Upper lobe of left lung (tissue), 6 donors: ENCODE measurements around the gene GSTO2. TPM values are rescaled to one million over a fixed set of nuclear protein-coding genes. Genes with fewer than 3 reads are reported as not detected.

Experiments used
- ATAC-seq, 2 donors: fragments of 200-7000 bp; cut with Tn5 transposase; one replicate each; pipeline ENCODE4 v1.9.1; 2022; ENCODE audit warnings: mild to moderate bottlenecking in 2 of 2, moderate library complexity in 2 of 2; ENCODE audit not compliant: low FRiP score in 2 of 2
- DNase-seq, 2 donors: peaks; one replicate each; pipeline ENCODE4 v3.0.0-alpha.2; 2019 to 2020
- H3K27ac ChIP-seq, 4 donors: fragments of 200-600 bp; sonication (generic); one replicate each; pipeline ENCODE4 v1.5.1; 2016 to 2019
- H3K27me3 ChIP-seq, 4 donors: fragments of 200-600 bp; sonication (generic); one replicate each; pipeline ENCODE4 v1.5.1; 2017 to 2019
- H3K36me3 ChIP-seq, 4 donors: fragments of 200-600 bp; sonication (generic); one replicate each; pipeline ENCODE4 v1.5.1; 2016 to 2019
- H3K4me1 ChIP-seq, 4 donors: fragments of 200-600 bp; sonication (generic); one replicate each; pipeline ENCODE4 v1.5.1; 2018 to 2019
- H3K4me3 ChIP-seq, 4 donors: fragments of 200-600 bp; sonication (generic); one replicate each; pipeline ENCODE4 v1.5.1; 2017 to 2019; ENCODE audit warnings: mild to moderate bottlenecking in 2 of 4, moderate library complexity in 1 of 4
- H3K9me3 ChIP-seq, 4 donors: fragments of 200-600 bp; sonication (generic); one replicate each; pipeline ENCODE4 v1.5.1; 2018 to 2019
- EP300 ChIP-seq, 4 donors: sonication (generic); formaldehyde crosslinking; IDR thresholded peaks; one replicate each; pipeline ENCODE4 v1.5.1; 2017; ENCODE audit warnings: antibody characterized with exemption in 4 of 4, control low read depth in 2 of 4
- POLR2A ChIP-seq, 4 donors: fragments of 450-650 bp; IDR thresholded peaks; one replicate each; pipeline ENCODE4 v1.5.1; 2016 to 2017; ENCODE audit warnings: antibody characterized with exemption in 4 of 4, mild to moderate bottlenecking in 2 of 4
- POLR2AphosphoS5 ChIP-seq, 2 donors: sonication (generic); formaldehyde crosslinking; IDR thresholded peaks; one replicate each; pipeline ENCODE4 v1.5.1; 2017; ENCODE audit warnings: antibody characterized with exemption in 2 of 2
- WGBS, 2 donors: methylation state at CpG; one replicate each; pipeline ENCODE4 v1.1.5; 2017 to 2018; 5-methylcytosine and 5-hydroxymethylcytosine counted together
- total RNA-seq, 6 donors: library from RNA; depleted of rRNA in 4 of 6; stranded (reverse); fragments of >200 nt in 4 of 6; gene quantifications; one replicate each; pipeline versions ENCODE4 v1.1.0 to v1.2.1, GENCODE V29; 2016 to 2021
- TF ChIP-seq, protein P1 (sequence below), 6 experiments: fragments of 450-650 bp in 4 of 6; fragments of 200-600 bp in 2 of 6; sonication (generic) in 2 of 6; IDR thresholded peaks; one replicate each; pipeline ENCODE4 v1.5.1; 2016 to 2019; ENCODE audit warnings: antibody characterized with exemption in 6 of 6
- donor health status: DM: no; HTN: no; CAD: no; lungs with moderate emphysema.
- donor health status: DM: no; HTN: yes; CAD: no; lungs with severe emphysema.

The GSTO2 gene
- total RNA-seq, 6 donors from 2014 or later = 2.8 to 11.2 (median 7.8) TPM

DNA sequence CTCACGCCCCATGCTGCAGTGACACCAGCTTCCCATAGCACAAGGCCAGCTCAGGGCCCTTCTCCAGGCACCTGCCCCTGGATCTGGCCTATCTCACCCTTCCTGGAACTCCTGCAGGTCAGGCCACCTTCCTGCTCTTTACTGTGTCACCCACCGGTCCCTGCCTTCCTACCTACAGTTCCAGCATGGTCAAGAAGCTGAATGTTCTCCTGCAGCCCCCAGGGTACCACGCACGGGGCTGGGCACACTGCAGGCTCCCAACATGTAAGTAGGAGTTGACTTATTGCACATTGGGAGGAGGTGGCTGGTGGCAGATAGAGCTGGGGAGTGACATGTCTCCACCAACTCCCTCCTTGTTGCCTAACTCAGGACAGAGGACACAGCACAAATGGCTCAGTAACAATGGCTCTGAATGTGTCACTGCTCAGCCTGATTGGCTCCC, 54.8 kb downstream of the GSTO2 start:
- Histone ChIP-seq H3K4me1 (peaks cover 100% of the 10 kb centered on the region in 4 donors), H3K27ac (peak overlapping the region; percentile 88 to 100 (median 94)), H3K36me3 (peaks cover 0 to 9% (median 0%) of the 10 kb centered on the region in 4 donors), H3K9me3 (no peaks in the 10 kb centered on the region), H3K4me3 (no peak overlapping the region), H3K27me3 (no peaks in the 10 kb centered on the region)
- ATAC-seq (no peak), DNase-seq (no peak)
- TF ChIP-seq, protein P1, sequence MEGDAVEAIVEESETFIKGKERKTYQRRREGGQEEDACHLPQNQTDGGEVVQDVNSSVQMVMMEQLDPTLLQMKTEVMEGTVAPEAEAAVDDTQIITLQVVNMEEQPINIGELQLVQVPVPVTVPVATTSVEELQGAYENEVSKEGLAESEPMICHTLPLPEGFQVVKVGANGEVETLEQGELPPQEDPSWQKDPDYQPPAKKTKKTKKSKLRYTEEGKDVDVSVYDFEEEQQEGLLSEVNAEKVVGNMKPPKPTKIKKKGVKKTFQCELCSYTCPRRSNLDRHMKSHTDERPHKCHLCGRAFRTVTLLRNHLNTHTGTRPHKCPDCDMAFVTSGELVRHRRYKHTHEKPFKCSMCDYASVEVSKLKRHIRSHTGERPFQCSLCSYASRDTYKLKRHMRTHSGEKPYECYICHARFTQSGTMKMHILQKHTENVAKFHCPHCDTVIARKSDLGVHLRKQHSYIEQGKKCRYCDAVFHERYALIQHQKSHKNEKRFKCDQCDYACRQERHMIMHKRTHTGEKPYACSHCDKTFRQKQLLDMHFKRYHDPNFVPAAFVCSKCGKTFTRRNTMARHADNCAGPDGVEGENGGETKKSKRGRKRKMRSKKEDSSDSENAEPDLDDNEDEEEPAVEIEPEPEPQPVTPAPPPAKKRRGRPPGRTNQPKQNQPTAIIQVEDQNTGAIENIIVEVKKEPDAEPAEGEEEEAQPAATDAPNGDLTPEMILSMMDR (IDR thresholded peaks at IDR 0.05) = no peak
- TF ChIP-seq POLR2A (IDR thresholded peaks at IDR 0.05) (no peak), POLR2AphosphoS5 (IDR thresholded peaks at IDR 0.05) (no peak), EP300 (IDR thresholded peaks at IDR 0.05) (no peak)
- WGBS, 2 donors = 76 to 88% methylated on average over 2 to 4 of the region's 4 CpGs

- H3K9me3 ChIP-seq = no peaks in the 10 kb centered on the region
- H3K4me1 ChIP-seq = peaks cover 100% of the 10 kb centered on the region in 4 donors
- DNase-seq (peak in 1 of 2 donors; percentile 80), ATAC-seq (peak; percentile 7 to 41)
- peak overlapping the region; percentile 88 to 100 (median 94) for H3K27ac ChIP-seq
- H3K27me3 ChIP-seq = no peaks in the 10 kb centered on the region
- 40 to 54% methylated on average over 9 of the region's 9 CpGs for WGBS, 2 donors
- peaks cover 0 to 9% (median 0%) of the 10 kb centered on the region in 4 donors for H3K36me3 ChIP-seq
- no peak overlapping the region for H3K4me3 ChIP-seq
- TF ChIP-seq EP300 (IDR thresholded peaks at IDR 0.05) = peak in 1 of 4 donors; percentile 29
- TF ChIP-seq POLR2AphosphoS5 (IDR thresholded peaks at IDR 0.05) = peak; percentile 61 to 69
- TF ChIP-seq POLR2A (IDR thresholded peaks at IDR 0.05) = peak in 1 of 4 donors; percentile 14
- TF ChIP-seq, protein P1 (IDR thresholded peaks at IDR 0.05) = no peak
These were observed 55.3 kb downstream of the GSTO2 start for GRCh38 chr10:104324221-104324686.

DNA sequence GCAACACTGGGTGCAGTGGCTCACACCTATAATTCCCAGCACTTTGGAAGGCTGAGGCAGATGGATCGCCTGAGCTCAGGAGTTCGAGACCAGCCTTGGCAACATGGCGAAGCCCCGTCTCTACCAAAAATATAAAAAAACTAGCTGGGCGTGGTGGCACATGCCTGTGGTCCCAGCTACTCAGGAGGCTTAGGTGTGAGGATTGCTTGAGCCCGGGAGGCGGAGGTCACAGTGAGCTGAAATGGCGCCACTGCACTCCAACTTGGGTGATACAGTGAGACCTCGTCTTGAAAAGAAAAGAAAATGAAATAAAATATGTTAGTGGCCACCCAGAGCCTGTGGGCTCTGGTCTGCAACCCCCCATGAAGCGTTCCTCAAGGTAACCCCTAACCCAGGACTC, 55.9 kb downstream of the GSTO2 start:
- ATAC-seq (no peak), DNase-seq (no peak)
- TF ChIP-seq POLR2AphosphoS5 (IDR thresholded peaks at IDR 0.05) = no peak
- TF ChIP-seq EP300 (IDR thresholded peaks at IDR 0.05) = no peak
- TF ChIP-seq, protein P1 (IDR thresholded peaks at IDR 0.05) = no peak
- TF ChIP-seq POLR2A (IDR thresholded peaks at IDR 0.05) = no peak
- peak overlapping the region; percentile 88 to 100 (median 94) for H3K27ac ChIP-seq
- 88 to 92% methylated on average over 10 of the region's 10 CpGs for WGBS, 2 donors
- peaks cover 100% of the 10 kb centered on the region in 4 donors for H3K4me1 ChIP-seq
- no peak overlapping the region for H3K4me3 ChIP-seq
- no peaks in the 10 kb centered on the region for H3K9me3 ChIP-seq
- no peaks in the 10 kb centered on the region for H3K27me3 ChIP-seq
- H3K36me3 ChIP-seq = peaks cover 0 to 9% (median 0%) of the 10 kb centered on the region in 4 donors

DNA sequence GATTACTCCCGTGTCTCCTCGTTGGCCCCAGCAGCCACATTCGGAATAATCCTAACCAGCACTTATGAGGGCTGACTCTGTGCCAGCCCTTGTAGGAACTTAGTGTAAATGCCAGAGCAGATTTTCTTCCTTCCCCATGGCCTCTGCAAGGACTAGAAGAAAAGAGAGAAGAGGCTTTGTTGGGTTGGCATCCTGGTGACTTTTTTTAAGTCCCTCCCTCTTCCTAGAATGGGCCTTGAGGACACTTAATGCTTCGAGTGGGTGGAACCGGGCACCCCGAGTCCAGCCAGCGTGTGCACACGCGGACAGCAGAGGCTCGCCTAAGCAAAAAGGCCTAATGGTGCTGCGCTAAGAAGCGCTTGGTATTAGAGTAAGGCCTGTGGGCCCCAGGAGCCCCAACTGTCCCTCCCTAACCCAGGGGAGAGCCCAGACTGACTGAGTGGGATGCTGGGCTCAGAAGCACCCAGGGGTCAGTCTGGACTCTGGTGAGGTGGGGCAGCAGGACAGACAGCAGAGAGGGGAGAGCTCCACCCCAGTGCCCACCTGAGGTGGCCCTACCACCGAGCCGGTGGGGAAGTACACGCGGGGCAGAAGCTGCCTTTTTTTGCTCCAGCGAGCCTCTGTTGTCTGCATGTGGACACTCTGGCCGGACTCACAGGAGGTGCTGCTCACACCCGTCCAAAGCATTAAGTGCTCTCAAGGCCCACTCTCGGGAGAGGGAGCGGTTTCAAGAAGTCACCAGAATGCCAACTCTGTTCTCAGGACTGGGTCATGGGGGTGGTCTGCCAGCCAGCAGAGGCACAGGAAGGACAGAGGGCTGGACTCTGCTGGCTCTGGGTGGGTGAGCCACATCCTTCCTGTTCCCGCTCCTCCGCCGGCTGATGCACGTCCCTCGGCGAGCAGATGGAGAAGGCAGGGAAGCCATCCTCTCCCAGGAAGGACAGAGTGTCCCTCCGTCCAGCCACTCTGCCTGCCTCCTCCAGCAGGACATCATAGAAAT, 56.8 kb downstream of the GSTO2 start:
- ATAC-seq (peak; percentile 25 to 40), DNase-seq (peak; percentile 63 to 81)
- 30 to 39% methylated on average over 27 to 28 of the region's 28 CpGs for WGBS, 2 donors
- no peaks in the 10 kb centered on the region for H3K9me3 ChIP-seq
- no peaks in the 10 kb centered on the region for H3K27me3 ChIP-seq
- TF ChIP-seq, protein P1 (IDR thresholded peaks at IDR 0.05) = no peak
- TF ChIP-seq POLR2A (IDR thresholded peaks at IDR 0.05) = peak in 1 of 4 donors; percentile 34
- peak; percentile 89 to 93 for TF ChIP-seq POLR2AphosphoS5 (IDR thresholded peaks at IDR 0.05)
- peak; percentile 43 to 99 (median 79) for TF ChIP-seq EP300 (IDR thresholded peaks at IDR 0.05)
- peak overlapping the region; percentile 88 to 100 (median 94) for H3K27ac ChIP-seq
- peak overlapping the region in 2 of 4 donors; percentile 22 to 27 for H3K4me3 ChIP-seq
- peaks cover 100% of the 10 kb centered on the region in 4 donors for H3K4me1 ChIP-seq
- H3K36me3 ChIP-seq = peaks cover 0 to 9% (median 0%) of the 10 kb centered on the region in 4 donors
